ENCODE data around the gene ZNF629. TPM values are rescaled to one million over a fixed set of nuclear protein-coding genes. Genes with fewer than 3 reads are reported as not detected.
A peak's percentile ranks its signal among the peaks of the same experiment; 100 is the strongest.

The ZNF629 gene
- total and polyA plus RNA-seq, 11 donors: 11.2 to 30.9 (median 19.9) TPM

DNA sequence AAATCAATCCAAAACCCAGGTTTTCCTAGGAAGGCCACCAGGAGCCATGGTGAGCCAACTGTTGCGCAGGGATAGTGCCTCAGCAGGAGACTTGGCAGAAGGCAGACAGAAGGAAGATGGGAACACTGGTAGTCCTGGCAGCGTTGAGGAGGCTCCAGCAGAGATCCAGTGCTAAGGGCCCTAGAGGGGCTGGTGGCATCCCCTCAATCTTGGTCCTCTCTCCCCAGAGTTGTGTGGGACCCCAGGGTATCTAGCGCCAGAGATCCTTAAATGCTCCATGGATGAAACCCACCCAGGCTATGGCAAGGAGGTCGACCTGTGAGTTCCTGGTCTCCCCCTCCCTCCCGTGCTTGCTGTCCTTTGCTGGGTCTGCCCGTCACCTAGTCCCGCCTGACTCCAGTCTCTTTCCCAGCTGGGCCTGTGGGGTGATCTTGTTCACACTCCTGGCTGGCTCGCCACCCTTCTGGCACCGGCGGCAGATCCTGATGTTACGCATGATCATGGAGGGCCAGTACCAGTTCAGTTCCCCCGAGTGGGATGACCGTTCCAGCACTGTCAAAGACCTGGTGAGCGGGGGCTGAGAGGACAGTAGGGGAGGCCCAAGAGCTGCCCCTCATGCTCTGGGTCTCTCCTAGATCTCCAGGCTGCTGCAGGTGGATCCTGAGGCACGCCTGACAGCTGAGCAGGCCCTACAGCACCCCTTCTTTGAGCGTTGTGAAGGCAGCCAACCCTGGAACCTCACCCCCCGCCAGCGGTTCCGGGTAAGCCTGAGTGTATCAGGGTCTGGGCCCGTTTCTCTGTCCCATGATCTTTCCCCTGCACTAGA is 30.8 kb downstream of the ZNF629 start:
- 89 to 94% (median 93%) methylated on average over 14 to 20 of the region's 20 CpGs for WGBS, 4 donors
- Histone ChIP-seq H3K36me3 (peaks cover 0 to 67% (median 57%) of the 10 kb centered on the region in 9 donors), H3K4me3 (no peak overlapping the region), H3K9me3 (no peaks in the 10 kb centered on the region), H3K4me1 (peaks cover 0 to 28% (median 5%) of the 10 kb centered on the region in 12 donors), H3K27ac (no peak overlapping the region), H3K27me3 (no peaks in the 10 kb centered on the region)
- DNase-seq: no peak
- ATAC-seq: peak in 1 of 4 donors; percentile 6
- intact Hi-C loops (cut with DNase I): no loop called here
- no peak for TF ChIP-seq POLR2A (IDR thresholded peaks at IDR 0.05)
- TF ChIP-seq, protein P1, sequence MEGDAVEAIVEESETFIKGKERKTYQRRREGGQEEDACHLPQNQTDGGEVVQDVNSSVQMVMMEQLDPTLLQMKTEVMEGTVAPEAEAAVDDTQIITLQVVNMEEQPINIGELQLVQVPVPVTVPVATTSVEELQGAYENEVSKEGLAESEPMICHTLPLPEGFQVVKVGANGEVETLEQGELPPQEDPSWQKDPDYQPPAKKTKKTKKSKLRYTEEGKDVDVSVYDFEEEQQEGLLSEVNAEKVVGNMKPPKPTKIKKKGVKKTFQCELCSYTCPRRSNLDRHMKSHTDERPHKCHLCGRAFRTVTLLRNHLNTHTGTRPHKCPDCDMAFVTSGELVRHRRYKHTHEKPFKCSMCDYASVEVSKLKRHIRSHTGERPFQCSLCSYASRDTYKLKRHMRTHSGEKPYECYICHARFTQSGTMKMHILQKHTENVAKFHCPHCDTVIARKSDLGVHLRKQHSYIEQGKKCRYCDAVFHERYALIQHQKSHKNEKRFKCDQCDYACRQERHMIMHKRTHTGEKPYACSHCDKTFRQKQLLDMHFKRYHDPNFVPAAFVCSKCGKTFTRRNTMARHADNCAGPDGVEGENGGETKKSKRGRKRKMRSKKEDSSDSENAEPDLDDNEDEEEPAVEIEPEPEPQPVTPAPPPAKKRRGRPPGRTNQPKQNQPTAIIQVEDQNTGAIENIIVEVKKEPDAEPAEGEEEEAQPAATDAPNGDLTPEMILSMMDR (IDR thresholded peaks at IDR 0.05): no peak

DNA sequence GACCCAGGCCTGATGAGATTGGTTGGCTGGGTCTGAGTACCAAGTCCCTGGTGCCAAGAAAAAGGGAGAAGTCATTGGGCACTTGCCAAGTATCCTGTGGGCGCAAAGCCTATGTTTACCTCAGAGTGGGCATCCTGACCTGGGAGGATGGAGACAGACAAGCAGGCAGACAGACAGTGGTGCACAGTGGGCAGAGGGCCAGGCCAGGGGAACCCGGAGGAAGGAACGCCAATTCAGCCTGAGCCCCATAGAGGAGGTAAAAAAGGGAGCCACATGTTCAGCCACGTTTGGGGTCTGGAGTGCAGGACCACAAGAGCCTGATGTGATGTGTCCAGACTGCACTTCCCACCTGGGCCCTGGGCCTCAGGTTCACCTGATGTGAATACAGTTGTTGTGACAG is 33.4 kb downstream of the ZNF629 start:
- Histone ChIP-seq H3K27ac (no peak overlapping the region), H3K27me3 (no peaks in the 10 kb centered on the region), H3K4me3 (no peak overlapping the region), H3K36me3 (peaks cover 0 to 69% (median 53%) of the 10 kb centered on the region in 9 donors), H3K4me1 (peaks cover 0 to 11% (median 0%) of the 10 kb centered on the region in 12 donors), H3K9me3 (no peaks in the 10 kb centered on the region)
- WGBS, 4 donors: 76 to 94% (median 77%) methylated on average over 4 of the region's 4 CpGs
- ATAC-seq (no peak), DNase-seq (no peak)
- intact Hi-C loops (cut with DNase I): no loop called here
- TF ChIP-seq, protein P1 (IDR thresholded peaks at IDR 0.05): no peak

DNA sequence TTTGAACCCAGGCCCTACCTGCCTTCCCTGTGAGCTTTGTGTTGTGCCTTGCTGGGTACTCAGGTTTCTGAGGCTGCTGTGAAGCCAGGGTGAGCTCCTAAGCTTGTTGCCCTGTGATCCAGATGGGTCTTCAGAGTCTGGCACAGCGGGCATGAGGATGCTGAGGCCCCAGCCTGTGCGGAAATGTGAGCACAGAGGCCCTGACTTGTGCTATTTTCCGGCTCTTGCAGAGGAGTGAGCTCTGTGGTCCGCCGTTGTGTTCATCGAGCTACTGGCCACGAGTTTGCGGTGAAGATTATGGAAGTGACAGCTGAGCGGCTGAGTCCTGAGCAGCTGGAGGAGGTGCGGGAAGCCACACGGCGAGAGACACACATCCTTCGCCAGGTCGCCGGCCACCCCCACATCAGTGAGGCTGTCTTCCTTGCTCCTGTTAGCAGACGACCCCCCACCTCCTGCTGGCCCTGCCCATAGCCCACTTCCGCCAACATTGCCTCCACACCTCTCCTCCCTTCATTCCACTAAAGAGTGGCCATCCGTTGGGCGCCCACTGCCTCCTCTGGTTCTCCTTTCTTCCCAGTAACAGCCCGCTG is 36.0 kb downstream of the ZNF629 start:
- Histone ChIP-seq H3K9me3 (no peaks in the 10 kb centered on the region), H3K4me3 (no peak overlapping the region), H3K27ac (no peak overlapping the region), H3K27me3 (no peaks in the 10 kb centered on the region), H3K4me1 (peaks cover 0 to 20% (median 5%) of the 10 kb centered on the region in 12 donors), H3K36me3 (peaks cover 0 to 51% (median 41%) of the 10 kb centered on the region in 9 donors)
- 92 to 94% (median 93%) methylated on average over 20 of the region's 20 CpGs for WGBS, 4 donors
- no peak for ATAC-seq
- intact Hi-C loops (cut with DNase I): no loop called here
- no peak for DNase-seq
- TF ChIP-seq POLR2A (IDR thresholded peaks at IDR 0.05): no peak
- TF ChIP-seq, protein P1 (IDR thresholded peaks at IDR 0.05): no peak

DNA sequence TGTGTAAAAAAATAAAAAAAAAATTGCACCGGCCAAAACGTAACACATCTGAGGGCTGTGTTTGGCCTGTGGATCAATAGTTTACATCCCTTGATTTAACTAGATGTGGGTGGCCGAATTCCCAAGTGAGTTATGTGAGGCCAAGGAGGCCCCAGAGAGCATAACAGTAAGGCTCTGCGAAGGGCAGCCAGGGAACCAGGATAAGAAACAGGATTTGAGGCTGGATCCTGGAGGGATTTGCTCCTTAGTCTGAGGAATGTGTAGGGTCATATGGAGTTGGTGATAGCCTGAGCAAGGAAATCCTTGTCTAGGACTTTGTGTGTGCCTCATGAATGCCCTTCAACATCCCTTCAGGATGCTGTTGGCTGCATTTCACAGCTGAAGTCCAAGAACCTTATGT is 36.8 kb downstream of the ZNF629 start:
- intact Hi-C loops (cut with DNase I): no loop called here
- WGBS, 4 donors: 91 to 95% (median 93%) methylated on average over 4 of the region's 4 CpGs
- H3K36me3 ChIP-seq: peaks cover 0 to 50% (median 43%) of the 10 kb centered on the region in 9 donors

More for the DNA sequence above, 36.8 kb downstream of the ZNF629 start:
- no peak for TF ChIP-seq POLR2A (IDR thresholded peaks at IDR 0.05)
- TF ChIP-seq, protein P1 (IDR thresholded peaks at IDR 0.05): no peak
- Histone ChIP-seq H3K27ac (no peak overlapping the region), H3K4me3 (no peak overlapping the region), H3K27me3 (no peaks in the 10 kb centered on the region), H3K4me1 (peaks cover 0 to 20% (median 5%) of the 10 kb centered on the region in 12 donors), H3K9me3 (no peaks in the 10 kb centered on the region)
- ATAC-seq: no peak
- no peak for DNase-seq
